Retina (tissue), 1 donor: ENCODE results near the gene TRIM58.

Source experiments
- DNase-seq: peaks from one replicate; pipeline ENCODE4 v3.0.0-alpha.2; 2016

TRIM58 gene, protein sequence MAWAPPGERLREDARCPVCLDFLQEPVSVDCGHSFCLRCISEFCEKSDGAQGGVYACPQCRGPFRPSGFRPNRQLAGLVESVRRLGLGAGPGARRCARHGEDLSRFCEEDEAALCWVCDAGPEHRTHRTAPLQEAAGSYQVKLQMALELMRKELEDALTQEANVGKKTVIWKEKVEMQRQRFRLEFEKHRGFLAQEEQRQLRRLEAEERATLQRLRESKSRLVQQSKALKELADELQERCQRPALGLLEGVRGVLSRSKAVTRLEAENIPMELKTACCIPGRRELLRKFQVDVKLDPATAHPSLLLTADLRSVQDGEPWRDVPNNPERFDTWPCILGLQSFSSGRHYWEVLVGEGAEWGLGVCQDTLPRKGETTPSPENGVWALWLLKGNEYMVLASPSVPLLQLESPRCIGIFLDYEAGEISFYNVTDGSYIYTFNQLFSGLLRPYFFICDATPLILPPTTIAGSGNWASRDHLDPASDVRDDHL

DNA sequence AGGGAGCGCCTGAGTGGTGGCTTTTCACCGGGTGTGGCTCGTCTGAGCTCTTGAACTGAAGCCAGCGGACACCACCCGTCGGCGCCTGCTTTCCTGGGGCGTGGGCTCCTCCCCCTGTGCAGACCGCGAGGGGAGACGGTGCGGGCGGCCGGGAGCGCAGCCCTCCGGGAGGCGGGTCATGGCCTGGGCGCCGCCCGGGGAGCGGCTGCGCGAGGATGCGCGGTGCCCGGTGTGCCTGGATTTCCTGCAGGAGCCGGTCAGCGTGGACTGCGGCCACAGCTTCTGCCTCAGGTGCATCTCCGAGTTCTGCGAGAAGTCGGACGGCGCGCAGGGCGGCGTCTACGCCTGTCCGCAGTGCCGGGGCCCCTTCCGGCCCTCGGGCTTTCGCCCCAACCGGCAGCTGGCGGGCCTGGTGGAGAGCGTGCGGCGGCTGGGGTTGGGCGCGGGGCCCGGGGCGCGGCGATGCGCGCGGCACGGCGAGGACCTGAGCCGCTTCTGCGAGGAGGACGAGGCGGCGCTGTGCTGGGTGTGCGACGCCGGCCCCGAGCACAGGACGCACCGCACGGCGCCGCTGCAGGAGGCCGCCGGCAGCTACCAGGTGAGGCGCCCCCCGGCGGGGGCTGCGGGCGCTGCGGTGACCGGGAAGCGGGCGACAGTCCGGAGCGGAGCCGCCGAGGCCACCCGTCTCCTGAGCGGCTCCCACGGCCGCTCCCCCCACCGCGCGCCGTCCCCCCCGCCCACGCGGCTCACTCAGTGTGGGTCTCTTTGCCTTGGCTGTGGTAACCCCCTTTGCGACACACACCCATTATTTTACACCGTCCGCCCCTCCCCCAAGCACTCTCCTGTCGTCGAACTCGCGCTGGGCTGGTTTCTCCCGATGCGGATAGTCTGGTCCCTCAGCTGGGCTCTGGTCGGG lies at the start of gene TRIM58:
Gene TRIM58, plus strand, starts transcription at position 119 of the 916 bp plus-strand sequence. Its CDS starts 60 bp downstream, at position 179.
- DNase-seq = peak; percentile 81

DNA sequence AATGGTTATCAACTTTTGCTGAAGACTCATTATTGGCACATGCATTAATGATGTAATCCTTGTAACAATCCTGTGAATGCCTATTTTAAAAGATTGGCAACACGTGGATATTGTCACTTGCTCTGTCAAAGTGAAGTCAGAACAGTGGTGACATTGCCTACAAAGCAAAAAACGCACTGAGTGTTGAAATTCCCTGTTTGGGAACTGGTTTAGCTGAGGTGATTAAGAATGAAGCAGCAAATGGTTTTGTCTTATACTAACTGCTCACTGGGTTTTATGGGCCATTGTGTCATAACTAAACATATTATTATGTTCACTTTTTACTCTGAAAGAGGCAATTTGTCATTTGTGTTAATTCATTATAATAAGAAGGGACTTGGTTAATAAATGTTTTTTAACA lies 44.4 kb upstream of the TRIM58 start:
- no peak for DNase-seq

DNA sequence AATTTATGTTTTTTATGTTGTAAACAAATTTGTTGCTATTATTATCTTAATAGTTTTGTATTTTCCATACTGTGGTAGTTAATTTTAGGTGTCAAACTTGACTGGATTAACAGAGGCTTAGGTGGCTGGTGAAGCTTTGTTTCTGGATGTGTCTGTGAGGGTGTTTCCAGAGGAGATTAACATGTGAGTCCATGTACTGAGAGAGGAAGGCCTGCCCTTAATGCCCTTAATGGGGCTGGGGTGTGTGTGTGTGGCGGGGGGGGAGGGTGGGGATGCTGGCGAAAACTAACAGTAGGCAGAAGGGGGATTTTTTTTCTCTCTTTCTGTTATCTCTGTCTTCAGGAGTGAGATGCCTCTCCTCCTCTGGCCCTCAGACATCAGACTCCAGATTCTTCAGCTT lies 34.9 kb upstream of the TRIM58 start:
- no peak for DNase-seq

DNA sequence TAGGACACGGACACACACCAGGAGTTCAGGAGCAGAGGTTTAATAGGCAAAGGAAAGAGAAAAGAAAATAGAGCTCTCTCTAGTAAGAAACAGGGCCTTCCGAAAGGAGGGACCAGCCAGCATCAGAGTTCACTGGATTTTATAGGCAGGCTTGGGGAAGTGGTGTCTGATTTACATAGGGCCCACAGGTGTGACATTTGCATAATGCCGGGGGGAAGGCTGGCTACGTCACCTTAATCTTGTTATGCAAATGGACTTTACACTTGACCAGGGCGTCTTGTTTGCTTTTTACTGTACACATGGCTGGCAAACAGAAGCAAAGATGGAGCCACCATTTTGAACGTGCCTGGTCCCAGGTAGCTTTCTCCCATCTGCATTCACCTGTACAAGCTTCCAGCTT lies 33.0 kb upstream of the TRIM58 start, which contains the start of gene OR14A16:
Gene OR14A16, minus strand, starts transcription at position 97 of the 400 bp plus-strand sequence. CDS start 8,390 bp downstream, outside the sequence.
- no peak for DNase-seq

DNA sequence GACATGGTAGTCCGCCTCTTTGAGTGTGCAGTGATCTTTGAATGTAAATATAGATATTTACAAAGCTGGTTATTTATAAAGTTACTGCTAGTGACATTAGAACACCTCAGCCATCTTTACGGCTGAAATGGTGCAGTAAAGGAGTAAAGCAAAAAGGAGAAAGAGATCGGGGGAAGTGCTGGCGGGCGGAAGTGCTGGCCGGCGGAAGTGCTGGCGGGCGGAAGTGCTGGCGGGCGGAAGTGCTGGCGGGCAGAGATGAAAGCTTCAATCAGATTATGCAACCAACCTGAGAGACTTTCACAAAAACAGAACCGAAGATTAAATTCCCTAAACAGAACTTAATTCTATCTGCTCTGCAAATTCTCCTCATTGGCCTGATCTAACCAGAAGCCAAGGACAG lies 31.6 kb upstream of the TRIM58 start:
- DNase-seq = no peak

DNA sequence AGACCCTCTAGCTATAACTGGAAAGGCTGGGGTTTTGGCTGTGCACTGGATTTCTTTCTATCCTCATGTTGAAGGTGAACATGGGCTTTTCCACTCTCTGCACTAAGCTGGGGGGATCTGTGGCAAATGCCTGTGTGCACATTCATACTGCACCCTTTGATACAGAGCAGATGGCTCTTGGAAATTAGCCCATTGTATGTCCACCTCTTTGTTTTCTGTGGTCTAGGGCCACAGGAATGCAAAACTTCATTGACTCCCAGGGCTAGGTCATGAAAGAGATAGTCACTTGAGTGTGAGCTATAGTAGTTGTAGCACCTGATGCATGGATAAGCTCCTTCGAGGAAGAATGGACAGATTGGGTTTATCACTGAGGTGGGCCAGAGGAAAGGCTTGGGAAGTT lies 27.3 kb upstream of the TRIM58 start:
- DNase-seq = no peak

DNA sequence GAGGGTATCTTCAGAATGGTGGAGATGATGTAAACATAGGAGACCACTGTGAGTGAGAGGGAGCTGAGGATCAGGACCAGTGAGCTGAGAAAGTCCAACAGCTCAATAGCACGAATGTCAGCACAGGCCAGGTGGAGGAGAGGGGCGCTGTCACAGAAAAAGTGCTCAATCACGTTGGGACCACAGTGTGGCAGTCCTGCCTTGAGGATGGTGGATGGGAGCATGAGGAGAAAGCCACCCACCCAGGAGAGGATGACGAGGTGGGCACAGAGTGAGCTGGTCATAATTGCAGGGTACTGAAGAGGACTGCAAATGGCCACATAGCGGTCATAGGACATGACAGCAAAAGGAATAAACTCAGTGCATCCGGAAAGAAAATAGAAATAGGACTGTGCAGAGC lies 23.4 kb upstream of the TRIM58 start:
- no peak for DNase-seq

DNA sequence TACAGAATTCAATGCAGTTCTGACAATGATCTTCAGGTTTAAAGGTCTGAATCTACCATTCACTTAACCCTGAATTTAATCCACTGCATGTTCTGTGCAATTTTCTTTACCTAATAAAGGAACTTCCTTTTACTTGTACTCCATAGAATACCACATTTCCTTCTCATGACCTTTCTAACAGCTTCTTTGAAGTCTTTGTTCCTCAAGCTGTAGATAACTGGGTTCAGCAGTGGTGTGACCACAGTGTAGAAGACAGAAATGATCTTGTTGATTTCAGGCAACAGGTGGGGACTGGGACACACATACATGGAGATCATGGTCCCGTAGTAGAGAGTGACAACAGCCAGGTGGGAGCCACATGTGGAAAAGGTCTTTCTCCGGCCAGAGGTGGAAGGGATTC lies 16.2 kb upstream of the TRIM58 start:
- no peak for DNase-seq

DNA sequence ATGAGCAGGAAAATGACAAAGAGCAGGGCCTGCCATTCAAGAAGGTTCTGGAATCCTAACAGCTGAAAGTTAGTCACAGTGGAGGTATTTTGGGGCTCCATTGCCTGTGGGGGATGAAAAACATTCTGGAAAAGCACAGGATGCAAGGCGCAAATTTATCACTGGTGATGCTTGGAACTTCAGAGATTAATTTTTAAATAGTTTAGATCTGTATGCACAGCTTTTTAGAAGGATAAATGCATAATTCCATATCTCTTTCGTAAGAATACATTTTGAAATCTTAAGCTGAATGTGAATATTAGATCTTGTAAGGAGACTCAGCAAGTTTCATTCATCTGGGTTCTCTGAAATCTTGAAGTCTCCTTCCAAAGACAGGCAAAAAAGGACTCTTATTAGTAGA lies 15.2 kb upstream of the TRIM58 start, which contains the start of gene OR11L1:
Gene OR11L1, minus strand, starts transcription at position 101 of the 400 bp plus-strand sequence. Its CDS starts 0 bp downstream, at position 101.
- no peak for DNase-seq

DNA sequence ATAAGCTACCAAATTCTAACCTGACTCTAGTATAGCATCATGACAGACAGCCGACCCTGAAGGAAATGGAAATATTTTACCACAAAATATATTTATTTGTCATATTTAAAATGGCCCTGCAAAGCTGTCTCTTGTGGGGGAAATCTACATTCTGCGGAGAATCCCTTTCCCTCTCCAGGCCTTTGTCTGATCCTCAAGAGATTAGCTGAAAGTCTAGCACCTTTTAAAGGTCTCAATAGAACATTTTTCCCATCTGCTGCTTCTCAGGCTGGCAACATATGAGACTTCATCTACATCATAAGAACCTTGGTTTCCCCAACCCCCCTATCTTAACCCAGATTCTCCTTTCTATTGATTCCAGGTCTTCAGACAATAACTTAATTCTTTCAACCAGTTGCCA lies 13.6 kb upstream of the TRIM58 start:
- no peak for DNase-seq

DNA sequence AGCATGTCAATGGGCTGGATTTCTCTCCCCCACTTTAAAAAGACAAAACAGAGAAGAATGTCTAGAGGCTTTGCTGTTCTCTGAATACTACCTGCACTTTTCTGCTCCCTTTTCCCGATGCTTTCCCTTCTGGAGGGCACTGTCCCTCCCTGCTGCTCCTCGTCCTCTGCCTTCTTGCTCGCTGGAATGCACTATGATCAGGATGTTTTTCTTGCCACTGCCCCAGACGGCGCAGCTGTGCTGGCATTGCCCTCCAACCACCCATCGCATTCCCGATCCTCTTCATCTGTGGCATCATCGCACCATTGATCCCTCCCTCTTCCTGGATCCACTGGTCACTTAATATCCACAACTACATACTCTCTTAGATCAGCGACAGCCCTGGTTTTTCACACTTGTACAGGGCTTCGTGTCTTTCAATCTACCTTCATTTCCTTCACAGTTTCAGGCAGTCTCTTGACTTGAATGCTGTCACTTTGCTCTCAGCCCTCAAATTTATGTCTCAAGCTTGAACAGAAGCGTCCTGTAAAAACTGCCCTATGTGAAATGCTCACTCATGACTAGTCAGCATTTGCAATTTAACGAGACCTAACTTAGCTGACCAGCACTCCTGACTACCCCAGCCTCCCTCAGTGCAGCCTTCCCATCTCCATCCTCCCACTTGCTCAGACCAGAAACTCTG lies 11.8 kb upstream of the TRIM58 start:
- DNase-seq = no peak

DNA sequence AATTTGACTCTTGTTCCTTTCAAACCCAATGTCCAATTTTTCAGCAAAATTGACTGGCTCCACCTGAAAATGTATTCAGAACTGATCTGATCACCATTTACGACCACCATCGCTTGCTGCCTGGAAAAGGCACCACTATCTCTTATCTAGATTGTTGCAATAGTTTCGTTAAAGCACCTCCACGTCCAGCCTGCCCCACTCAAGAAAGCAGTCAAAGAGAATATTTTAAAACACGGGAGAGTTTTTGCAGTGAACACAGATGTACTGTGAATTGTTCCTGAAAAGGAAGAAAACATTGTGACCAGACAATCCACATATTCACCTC lies 11.3 kb upstream of the TRIM58 start:
- no peak for DNase-seq

DNA sequence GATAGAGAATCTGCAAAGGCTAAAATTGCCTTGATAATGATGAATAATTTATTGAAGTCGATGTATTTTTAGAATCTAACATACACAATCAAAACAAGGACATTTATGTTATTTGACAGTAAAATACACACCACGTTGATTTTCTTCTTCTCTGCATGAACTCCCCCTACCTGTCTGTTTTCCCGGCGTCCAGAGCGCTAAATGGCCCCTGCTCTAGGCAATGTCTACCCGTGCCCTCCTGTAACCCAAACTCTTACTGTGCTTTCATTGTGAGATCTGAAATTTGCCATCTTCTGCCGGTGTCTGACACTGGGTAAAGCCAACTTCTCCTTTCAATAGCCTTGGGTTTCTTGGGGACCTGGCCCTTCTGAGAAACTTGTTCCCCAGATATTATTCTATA lies 8.6 kb upstream of the TRIM58 start:
- DNase-seq = no peak

DNA sequence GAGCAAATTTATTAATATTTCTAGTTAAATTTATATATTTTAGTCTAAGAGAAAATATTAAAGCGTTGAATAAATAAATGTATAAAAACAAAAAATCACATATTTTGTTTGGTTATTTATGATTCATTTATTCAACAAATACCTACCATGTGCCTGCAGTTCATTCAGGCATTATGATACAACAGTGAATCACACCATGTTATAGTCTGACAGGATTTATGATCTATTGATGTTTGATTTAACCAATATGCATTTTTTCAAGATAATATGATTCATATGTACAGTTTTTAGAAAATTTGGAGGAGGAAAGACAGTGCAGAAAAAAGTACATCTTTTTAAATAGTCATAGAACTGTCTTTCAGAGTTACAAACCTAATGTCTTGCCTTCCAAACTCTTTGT lies 7.4 kb upstream of the TRIM58 start:
- DNase-seq = no peak

DNA sequence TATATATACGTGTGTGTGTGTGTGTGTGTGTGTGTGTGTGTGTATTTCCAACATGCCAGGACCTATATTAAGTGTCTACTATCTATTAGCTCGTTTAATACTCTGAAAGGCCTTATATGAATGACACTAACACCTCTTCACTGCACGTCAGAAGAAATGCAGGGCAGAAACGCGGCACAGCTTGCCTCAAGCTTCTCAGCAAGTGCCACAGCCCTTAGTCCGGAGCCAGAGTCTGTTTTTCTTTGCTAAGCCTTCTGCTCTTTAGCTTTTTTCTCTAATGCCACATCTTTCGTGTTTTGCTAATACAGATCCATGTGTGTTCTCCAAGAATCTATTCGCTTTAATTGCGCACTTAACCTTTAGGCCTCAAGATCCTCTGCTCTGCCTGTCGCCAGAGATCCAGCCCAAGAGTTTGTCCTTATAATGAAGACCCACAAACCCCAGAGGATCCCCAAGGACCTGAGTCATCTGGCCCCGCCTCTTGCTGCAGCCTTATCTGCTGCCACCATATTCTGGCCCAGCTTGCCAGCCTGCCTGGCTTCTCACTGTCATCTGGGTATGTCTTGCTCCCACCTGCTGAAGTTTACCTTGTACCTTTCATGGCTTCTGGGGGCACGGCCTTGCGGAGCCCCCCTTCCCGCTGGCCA lies 2.0 kb upstream of the TRIM58 start:
- no peak for DNase-seq

DNA sequence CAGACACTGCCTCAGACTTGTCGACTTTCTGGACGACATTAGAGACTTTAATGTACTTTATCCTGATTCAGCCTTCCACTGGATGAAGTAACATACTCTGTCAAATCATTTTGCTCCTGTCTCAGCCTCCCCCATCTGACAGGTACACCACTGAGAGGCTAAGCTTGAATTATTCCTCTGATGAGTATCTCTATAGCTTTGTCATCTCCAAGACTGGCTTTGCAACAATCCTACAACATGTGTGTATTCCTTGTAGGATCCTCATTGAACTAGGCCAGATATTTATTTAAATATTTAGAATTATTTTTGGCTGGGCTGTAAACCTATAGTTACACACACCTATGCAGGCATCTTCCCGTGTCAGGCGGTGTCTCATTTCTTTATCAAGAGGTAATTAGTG lies 1.1 kb upstream of the TRIM58 start:
- no peak for DNase-seq

DNA sequence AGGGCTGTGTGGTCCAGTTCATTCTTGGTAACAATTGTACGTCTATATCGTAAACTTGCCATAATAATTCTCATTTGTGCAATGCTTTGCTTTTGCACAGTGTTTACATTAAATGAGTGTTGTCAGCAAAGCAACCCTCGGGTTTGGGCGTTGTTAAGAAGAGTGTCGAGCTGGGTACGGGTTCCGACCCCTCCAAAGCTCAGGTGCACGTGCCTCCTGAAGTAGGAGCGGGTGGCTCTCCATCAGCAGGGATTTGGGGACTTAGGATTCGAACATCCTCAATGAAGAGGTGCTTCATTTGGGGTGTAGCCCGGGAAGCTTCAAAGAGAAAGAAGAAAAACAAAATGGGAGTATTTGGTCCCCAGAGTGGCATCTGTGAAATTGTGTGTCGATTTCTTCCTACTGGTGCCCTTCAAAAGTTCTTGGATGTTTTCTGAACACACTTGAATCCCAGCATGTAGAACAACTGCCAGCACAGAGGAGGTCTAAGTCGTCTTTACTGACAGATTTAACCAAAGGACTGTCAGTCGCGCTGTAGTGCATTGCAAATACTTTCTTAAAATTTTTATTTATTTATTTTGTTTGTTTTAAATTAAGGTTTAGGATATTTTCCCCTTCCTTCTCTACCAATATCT lies 1.1 kb downstream of the TRIM58 start:
- DNase-seq = peak; percentile 44

DNA sequence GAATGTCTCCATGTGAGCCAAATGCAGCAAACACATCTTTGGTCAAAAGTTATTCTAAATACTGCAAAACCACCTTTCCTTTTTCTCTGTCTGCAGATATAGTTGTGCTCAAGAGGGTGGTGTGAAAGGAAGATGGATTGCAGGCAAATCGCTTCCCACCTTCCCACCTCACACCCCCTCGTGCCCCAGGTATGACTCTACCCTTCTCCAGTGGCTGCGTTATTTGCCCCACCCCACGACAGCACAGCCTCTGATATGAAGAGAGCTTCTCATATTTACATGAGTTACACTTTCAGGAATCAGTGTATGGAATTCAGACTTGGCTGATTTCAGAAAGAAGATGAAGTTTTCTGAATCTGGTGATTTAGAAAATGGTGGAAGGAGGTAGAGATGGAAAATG lies 5.8 kb downstream of the TRIM58 start:
- DNase-seq = no peak

DNA sequence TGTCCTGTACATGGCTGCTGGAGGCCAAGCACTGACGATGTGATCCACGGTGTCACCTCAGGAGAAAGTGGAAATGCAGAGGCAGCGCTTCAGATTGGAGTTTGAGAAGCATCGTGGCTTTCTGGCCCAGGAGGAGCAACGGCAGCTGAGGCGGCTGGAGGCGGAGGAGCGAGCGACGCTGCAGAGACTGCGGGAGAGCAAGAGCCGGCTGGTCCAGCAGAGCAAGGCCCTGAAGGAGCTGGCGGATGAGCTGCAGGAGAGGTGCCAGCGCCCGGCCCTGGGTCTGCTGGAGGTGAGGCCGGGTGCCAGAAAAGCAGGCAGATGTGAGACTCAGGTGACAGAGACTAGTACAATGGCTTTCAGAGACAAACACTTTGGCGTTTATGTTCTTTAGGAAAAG lies 7.7 kb downstream of the TRIM58 start:
- no peak for DNase-seq

DNA sequence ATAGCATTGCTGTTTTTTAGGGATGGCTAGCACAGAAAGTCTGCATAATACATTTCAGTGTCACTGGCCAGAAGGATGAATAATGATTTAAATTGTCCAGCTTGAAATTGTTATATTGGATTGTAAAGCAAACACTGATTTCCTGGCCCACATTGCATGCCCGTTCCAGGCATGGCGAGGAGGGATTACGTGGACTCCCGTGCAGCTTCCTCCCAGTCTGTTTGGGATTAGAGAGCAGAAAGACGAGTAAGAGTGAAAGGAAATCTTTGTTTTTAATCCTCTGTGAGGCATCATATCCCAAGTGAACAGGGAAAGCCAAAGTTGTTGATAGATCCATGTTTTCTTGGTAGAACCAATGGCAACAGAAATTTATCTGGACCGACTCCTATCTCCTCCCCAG lies 8.4 kb downstream of the TRIM58 start:
- no peak for DNase-seq

DNA sequence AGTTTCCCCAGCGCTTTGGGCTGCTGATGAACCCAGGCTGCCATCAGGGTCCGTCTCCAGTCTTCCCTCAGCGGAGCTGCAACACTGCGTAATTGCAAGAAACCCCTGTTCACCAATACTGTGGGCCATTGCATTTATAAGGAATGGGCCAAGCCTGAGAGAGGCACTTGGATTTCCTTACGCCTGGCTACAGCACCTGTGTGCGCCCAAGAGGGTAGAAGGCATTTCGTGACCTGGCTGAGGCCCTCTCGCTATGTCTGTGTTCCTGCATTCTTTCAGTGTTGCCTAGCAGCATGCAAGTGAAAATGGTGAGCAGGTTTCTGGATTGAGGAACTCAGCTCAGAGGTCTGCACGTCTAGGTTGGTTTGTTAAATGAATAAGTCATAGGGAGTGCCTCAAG lies 26.4 kb downstream of the TRIM58 start:
- DNase-seq = no peak

DNA sequence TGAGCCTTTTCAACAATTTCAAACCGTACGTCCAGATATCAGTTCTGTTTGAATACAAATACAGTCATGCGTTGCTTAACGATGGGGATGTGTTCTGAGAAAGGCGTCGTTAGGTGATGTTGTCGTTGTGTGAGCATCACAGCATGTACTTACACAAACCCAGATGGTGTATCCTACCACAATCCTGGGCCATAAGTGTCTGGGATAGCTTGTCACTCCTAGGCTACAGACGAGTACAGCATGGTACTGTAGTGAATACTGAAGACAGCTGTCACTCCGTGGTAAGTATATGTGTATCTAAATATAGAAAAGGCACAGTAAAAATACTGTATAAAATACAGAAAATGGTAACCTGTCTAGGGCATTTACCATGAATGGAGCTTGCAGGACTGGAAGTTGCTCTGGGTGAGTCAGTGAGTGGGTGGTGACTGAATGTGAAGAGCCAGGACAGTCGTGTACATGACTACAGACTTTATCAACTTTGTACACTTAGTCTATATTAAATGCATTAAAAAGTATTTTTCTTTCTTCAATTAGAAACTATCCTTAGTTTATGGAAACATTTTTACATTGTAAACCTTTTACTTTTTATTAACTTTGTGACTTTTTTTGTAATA lies 27.9 kb downstream of the TRIM58 start:
- DNase-seq = no peak
